K562 (cell line): ENCODE measurements around the gene ALK. TPM values are rescaled to one million over a fixed set of nuclear protein-coding genes. Genes with fewer than 3 reads are reported as not detected.

ENCODE experiments used
- ATAC-seq: fragments of 200-7000 bp; cut with Tn5 transposase; 3 replicates; pipeline ENCODE4 v1.9.1; 2020; ENCODE audit warnings: moderate library complexity
- BruUV-seq: library from RNA; stranded (reverse); fragments of 400-500 nt; replicated peaks from 2 replicates; lab custom pipeline; 2021; lab: Mats Ljungman, UMichigan
- CTCF ChIA-PET: fragments of 300-600 bp; formaldehyde crosslinking; extraction: SDS; loops from one replicate; lab custom pipeline; 2021; ENCODE audit warnings: low intra/inter-chr PET ratio; lab: Yijun Ruan, JAX
- POLR2A ChIA-PET: fragments of 300-600, 350-650 bp; sonication (Branson Sonifier 250); formaldehyde crosslinking; extraction: SDS; loops from one replicate; lab custom pipeline; 2021; ENCODE audit warnings: antibody characterized with exemption, inconsistent platforms; lab: Yijun Ruan, JAX
- DNase-seq, 4 experiments: peaks; one replicate each; pipeline versions ENCODE4 v3.0.0 to v3.0.0-alpha.2; 2011 to 2018; ENCODE audit warnings: low spot score in 3 of 4, mixed read lengths in 3 of 4; ENCODE audit errors: extremely low read depth in 1 of 4
- FAIRE-seq: peaks from 2 replicates; lab custom pipeline; 2011; peaks lifted over from hg19 to GRCh38; lab: Jason Lieb, UNC
- H2AFZ ChIP-seq: 2 replicates; pipeline ENCODE4 v1.6.0; 2011; ENCODE audit warnings: low read depth, low read length, control low read depth, inconsistent platforms
- H3K27ac ChIP-seq: fragments of 200-600 bp; 3 replicates; pipeline ENCODE4 v1.8.0; 2011; ENCODE audit warnings: low read depth, mild to moderate bottlenecking, control low read depth, inconsistent platforms, low read length, moderate library complexity, mixed read lengths; ENCODE audit errors: extremely low read depth
- H3K27me3 ChIP-seq, 2 experiments: fragments of 300-600 bp in 1 of 2; 2 replicates in 1 of 2; 3 replicates in 1 of 2; pipeline versions ENCODE4 v1.6.0 to v1.8.0; 2011; ENCODE audit warnings: inconsistent platforms in 2 of 2, low read length in 2 of 2, mild to moderate bottlenecking in 1 of 2, mixed read lengths in 1 of 2, moderate library complexity in 1 of 2; ENCODE audit not compliant: control insufficient read depth in 2 of 2, insufficient read depth in 2 of 2
- H3K36me3 ChIP-seq: fragments of 300-600 bp; 3 replicates; pipeline ENCODE4 v1.8.0; 2011; ENCODE audit warnings: mild to moderate bottlenecking, low read length, inconsistent platforms; ENCODE audit not compliant: control insufficient read depth, insufficient read depth
- H3K4me1 ChIP-seq, 2 experiments: fragments of 200-600 bp in 1 of 2; replicated peaks in 1 of 2; 2 replicates in 1 of 2; 3 replicates in 1 of 2; pipeline versions ENCODE4 v1.5.1 to v1.8.0; 2011; ENCODE audit warnings: inconsistent platforms in 2 of 2, low read length in 2 of 2, mild to moderate bottlenecking in 1 of 2, mixed read lengths in 1 of 2, moderate library complexity in 1 of 2; ENCODE audit not compliant: control insufficient read depth in 2 of 2, insufficient read depth in 2 of 2
- H3K4me2 ChIP-seq: 2 replicates; pipeline ENCODE4 v1.6.1; 2011; ENCODE audit warnings: low read length, control low read depth, inconsistent platforms, mixed read lengths; ENCODE audit not compliant: insufficient read depth
- H3K4me3 ChIP-seq: fragments of 200-600 bp; sonication (generic), shearing (Covaris generic); 2 replicates; pipeline ENCODE4 v1.5.1; 2016; ENCODE audit warnings: control low read depth, inconsistent platforms
- H3K79me2 ChIP-seq: fragments of 200-600 bp; 3 replicates; pipeline ENCODE4 v1.8.0; 2011; ENCODE audit warnings: low read length, inconsistent platforms; ENCODE audit not compliant: control insufficient read depth, insufficient read depth
- H3K9ac ChIP-seq, 2 experiments: 2 replicates each; pipeline versions ENCODE4 v1.6.0 to v1.6.1; 2011; ENCODE audit warnings: low read depth in 2 of 2, low read length in 2 of 2, control low read depth in 1 of 2, inconsistent platforms in 1 of 2, mild to moderate bottlenecking in 1 of 2, mixed read lengths in 1 of 2; ENCODE audit not compliant: insufficient read depth in 1 of 2
- H3K9me1 ChIP-seq: one replicate; pipeline ENCODE4 v1.6.0; 2011; ENCODE audit warnings: inconsistent platforms, mild to moderate bottlenecking, low read length, moderate library complexity; ENCODE audit not compliant: control insufficient read depth, insufficient read depth
- H3K9me3 ChIP-seq: replicated peaks from 2 replicates; pipeline ENCODE4 v1.5.1; 2011; ENCODE audit warnings: low read depth, low read length, inconsistent platforms; ENCODE audit not compliant: control insufficient read depth, insufficient read depth
- H4K20me1 ChIP-seq: replicated peaks from 2 replicates; pipeline ENCODE4 v1.6.1; 2011; ENCODE audit warnings: low read length, inconsistent platforms, mixed read lengths; ENCODE audit not compliant: control insufficient read depth, insufficient read depth
- ARHGAP35 ChIP-seq: fragments of 450-650 bp; IDR thresholded peaks from 2 replicates; pipeline ENCODE4 v1.6.1; 2018; ENCODE audit not compliant: partially characterized antibody
- DMBX1 ChIP-seq: fragments of 250-450 bp; sonication (Bioruptor Pico); IDR thresholded peaks from 2 replicates; pipeline ENCODE4 v1.8.0; 2022; ENCODE audit warnings: inconsistent platforms, mild to moderate bottlenecking, moderate library complexity, borderline replicate concordance
- NFIC ChIP-seq: fragments of 450-650 bp; IDR thresholded peaks from 2 replicates; pipeline ENCODE4 v1.6.1; 2017; ENCODE audit warnings: mild to moderate bottlenecking, inconsistent platforms
- PPARD ChIP-seq: fragments of 250-450 bp; sonication (Bioruptor Pico); IDR thresholded peaks from 2 replicates; pipeline ENCODE4 v1.8.0; 2022; ENCODE audit warnings: inconsistent platforms, mild to moderate bottlenecking, moderate library complexity
- RCOR1 ChIP-seq, 2 experiments: IDR thresholded peaks; 2 replicates each; pipeline ENCODE4 v1.6.1; 2012; ENCODE audit warnings: low read depth in 2 of 2, low read length in 2 of 2, borderline replicate concordance in 1 of 2, improper control_type of control experiment in 1 of 2
- ZNF311 ChIP-seq: fragments of 250-450 bp; sonication (Bioruptor Pico); IDR thresholded peaks from 2 replicates; pipeline ENCODE4 v1.4.0; 2020; ENCODE audit warnings: mild to moderate bottlenecking, moderate library complexity
- ZNF79 ChIP-seq: fragments of 250-450 bp; sonication (Bioruptor Pico); IDR thresholded peaks from 2 replicates; pipeline ENCODE4 v1.4.0; 2020; ENCODE audit warnings: low read depth, mild to moderate bottlenecking, moderate library complexity
- WGBS: fragments of 100-300 bp; shearing (Covaris generic); methylation state at CpG from one replicate; pipeline ENCODE4 v1.1.6; 2016; ENCODE audit warnings: low coverage, mixed read lengths; ENCODE audit not compliant: insufficient coverage; ENCODE audit errors: missing lambda C conversion rate; 5-methylcytosine and 5-hydroxymethylcytosine counted together
- in situ Hi-C: fragments of 300-500 bp; cut with MboI; formaldehyde crosslinking; loops from 4 replicates; pipeline ENCODE4 v1.15.0; 2018; ENCODE audit warnings: inconsistent platforms, mixed read lengths
- intact Hi-C: fragments of 100-400 bp; cut with micrococcal nuclease; formaldehyde crosslinking; loops from 2 replicates; pipeline ENCODE4 v1.14.2; 2022
- polyA plus RNA-seq, 8 experiments: library from polyadenylated mRNA; depleted of rRNA in 4 of 8; stranded (reverse) in 5 of 8; unstranded in 3 of 8; fragments of >200 nt; fragmentation: Nextera tagmentation in 2 of 8; fragmentation: Illumina TruSeq in 1 of 8; extraction: Ambion mirVana in 2 of 8; extraction: Trizol in 1 of 8; gene quantifications; 2 replicates each; pipeline versions ENCODE4 v1.2.1 to v1.2.3, GENCODE V29; 2011 to 2014; ENCODE audit warnings: inconsistent platforms in 1 of 8, missing spikeins in 1 of 8
- total RNA-seq, 7 experiments: library from RNA; depleted of rRNA in 6 of 7; stranded (reverse); fragments of >200 nt in 6 of 7; fragmentation: Illumina TruSeq in 2 of 7; extraction: Trizol in 2 of 7; gene quantifications; 2 replicates each; pipeline versions ENCODE4 v1.2.1 to v1.2.3, GENCODE V29; 2011 to 2021; ENCODE audit warnings: low replicate concordance in 1 of 7
- TF ChIP-seq, protein P1 (sequence below): fragments of 450-650 bp; IDR thresholded peaks from 2 replicates; pipeline ENCODE4 v1.7.0; 2016; ENCODE audit warnings: borderline replicate concordance
- TF ChIP-seq, protein P2 (sequence below): fragments of 450-650 bp; IDR thresholded peaks from 2 replicates; pipeline ENCODE4 v1.7.1; 2018; ENCODE audit warnings: mild to moderate bottlenecking, low read depth; ENCODE audit not compliant: partially characterized antibody

ALK gene
- total and polyA plus RNA-seq, 9 of the 15 experiments (the other 6 are each of a cell fraction or from before 2014, with no cell fraction given), result not detected

DNA sequence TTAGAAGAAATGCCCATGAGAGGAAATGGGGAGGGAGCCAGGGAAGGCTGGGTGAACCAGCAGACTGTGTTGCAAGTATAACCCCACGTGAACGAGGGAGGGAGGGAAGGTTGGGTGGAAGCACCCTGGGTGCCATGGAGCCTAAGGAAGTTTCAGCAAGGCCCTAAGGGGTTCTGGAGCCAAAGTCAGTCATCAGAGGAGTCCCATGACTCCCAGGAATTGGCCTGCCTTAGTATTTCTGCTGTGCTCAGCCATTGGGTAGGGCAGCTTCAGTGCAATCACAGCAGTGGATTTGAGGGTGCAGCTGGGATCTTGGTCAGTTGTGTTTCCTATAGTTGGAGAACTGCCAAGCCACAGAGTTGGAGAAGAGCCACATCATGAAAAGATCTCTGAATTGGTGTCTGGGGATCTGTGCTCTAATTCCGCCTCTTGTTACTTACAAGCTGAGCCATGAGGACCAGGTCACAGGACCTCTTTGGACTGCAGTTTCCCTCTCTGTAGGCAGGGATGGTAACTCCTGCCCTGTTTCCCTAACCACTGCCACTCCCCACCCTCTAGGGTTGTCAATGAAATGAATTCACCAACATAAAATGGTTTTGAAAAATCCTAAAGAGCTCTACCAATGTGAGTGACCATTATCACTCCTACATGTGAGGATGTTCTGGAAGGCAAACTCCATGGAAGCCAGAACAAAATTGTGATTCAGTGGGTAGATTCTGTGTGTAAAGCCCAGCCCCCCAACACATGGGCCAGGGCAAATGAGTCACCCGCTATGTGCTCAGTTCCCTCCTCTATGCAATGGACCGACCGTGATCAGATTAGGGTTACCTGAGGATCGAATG lies 697.3 kb downstream of the ALK start:
- POLR2A ChIA-PET, result no interaction called here
- 2% methylated on average over 7 of the region's 7 CpGs for WGBS
- no peaks in the 10 kb centered on the region for H3K4me1 ChIP-seq

More for the DNA sequence above, 697.3 kb downstream of the ALK start:
- Histone ChIP-seq H3K4me3 (no peak overlapping the region), H3K36me3 (no peaks in the 10 kb centered on the region), H3K27me3 (peaks cover 7 to 60% of the 10 kb centered on the region in 2 experiments; a peak in 3 of 5 replicates), H3K9me3 (no peaks in the 10 kb centered on the region), H3K9me1 (no peaks in the 10 kb centered on the region), H3K4me2 (no peak overlapping the region), H3K27ac (no peak overlapping the region), H2AFZ (no peak overlapping the region), H3K79me2 (no peaks in the 10 kb centered on the region), H4K20me1 (peaks cover 8% of the 10 kb centered on the region), H3K9ac (no peak overlapping the region)
- DNase-seq (peak in 1 of 4 experiments; percentile 7), FAIRE-seq (no peak), ATAC-seq (no peak)
- CTCF ChIA-PET, result no interaction called here
- intact Hi-C loops (no loop called here), in situ Hi-C loops (no loop called here)
- TF ChIP-seq ARHGAP35 (no peak), ZNF79 (CRISPR knock-in tag) (no peak), DMBX1 (CRISPR knock-in tag) (no peak), NFIC (peak; percentile 49), PPARD (CRISPR knock-in tag) (no peak), ZNF311 (no peak), RCOR1 (IDR thresholded peaks at IDR 0.05; ENCODE audit: borderline replicate concordance in 1 of 2, low read depth in 2 of 2, low read length in 2 of 2) (0 out of 4 replicates have a peak, but pooled peaks of 1 of the 2 experiments have one; percentile 25)
- TF ChIP-seq, protein P1, sequence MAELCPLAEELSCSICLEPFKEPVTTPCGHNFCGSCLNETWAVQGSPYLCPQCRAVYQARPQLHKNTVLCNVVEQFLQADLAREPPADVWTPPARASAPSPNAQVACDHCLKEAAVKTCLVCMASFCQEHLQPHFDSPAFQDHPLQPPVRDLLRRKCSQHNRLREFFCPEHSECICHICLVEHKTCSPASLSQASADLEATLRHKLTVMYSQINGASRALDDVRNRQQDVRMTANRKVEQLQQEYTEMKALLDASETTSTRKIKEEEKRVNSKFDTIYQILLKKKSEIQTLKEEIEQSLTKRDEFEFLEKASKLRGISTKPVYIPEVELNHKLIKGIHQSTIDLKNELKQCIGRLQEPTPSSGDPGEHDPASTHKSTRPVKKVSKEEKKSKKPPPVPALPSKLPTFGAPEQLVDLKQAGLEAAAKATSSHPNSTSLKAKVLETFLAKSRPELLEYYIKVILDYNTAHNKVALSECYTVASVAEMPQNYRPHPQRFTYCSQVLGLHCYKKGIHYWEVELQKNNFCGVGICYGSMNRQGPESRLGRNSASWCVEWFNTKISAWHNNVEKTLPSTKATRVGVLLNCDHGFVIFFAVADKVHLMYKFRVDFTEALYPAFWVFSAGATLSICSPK, result no peak
- TF ChIP-seq, protein P2, sequence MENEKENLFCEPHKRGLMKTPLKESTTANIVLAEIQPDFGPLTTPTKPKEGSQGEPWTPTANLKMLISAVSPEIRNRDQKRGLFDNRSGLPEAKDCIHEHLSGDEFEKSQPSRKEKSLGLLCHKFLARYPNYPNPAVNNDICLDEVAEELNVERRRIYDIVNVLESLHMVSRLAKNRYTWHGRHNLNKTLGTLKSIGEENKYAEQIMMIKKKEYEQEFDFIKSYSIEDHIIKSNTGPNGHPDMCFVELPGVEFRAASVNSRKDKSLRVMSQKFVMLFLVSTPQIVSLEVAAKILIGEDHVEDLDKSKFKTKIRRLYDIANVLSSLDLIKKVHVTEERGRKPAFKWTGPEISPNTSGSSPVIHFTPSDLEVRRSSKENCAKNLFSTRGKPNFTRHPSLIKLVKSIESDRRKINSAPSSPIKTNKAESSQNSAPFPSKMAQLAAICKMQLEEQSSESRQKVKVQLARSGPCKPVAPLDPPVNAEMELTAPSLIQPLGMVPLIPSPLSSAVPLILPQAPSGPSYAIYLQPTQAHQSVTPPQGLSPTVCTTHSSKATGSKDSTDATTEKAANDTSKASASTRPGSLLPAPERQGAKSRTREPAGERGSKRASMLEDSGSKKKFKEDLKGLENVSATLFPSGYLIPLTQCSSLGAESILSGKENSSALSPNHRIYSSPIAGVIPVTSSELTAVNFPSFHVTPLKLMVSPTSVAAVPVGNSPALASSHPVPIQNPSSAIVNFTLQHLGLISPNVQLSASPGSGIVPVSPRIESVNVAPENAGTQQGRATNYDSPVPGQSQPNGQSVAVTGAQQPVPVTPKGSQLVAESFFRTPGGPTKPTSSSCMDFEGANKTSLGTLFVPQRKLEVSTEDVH, result no peak
- BruUV-seq, result no TSS peak
